ENCODE measurements around the gene PLEKHA4. TPM values are rescaled to one million over a fixed set of nuclear protein-coding genes. Genes with fewer than 3 reads are reported as not detected.
A peak's percentile ranks its signal among the peaks of the same experiment; 100 is the strongest.

The PLEKHA4 gene
- total and polyA plus RNA-seq, 2 of the 13 experiments (the other 11 are each of a cell fraction or from before 2014, with no cell fraction given): 4.8 to 6.0 TPM

DNA sequence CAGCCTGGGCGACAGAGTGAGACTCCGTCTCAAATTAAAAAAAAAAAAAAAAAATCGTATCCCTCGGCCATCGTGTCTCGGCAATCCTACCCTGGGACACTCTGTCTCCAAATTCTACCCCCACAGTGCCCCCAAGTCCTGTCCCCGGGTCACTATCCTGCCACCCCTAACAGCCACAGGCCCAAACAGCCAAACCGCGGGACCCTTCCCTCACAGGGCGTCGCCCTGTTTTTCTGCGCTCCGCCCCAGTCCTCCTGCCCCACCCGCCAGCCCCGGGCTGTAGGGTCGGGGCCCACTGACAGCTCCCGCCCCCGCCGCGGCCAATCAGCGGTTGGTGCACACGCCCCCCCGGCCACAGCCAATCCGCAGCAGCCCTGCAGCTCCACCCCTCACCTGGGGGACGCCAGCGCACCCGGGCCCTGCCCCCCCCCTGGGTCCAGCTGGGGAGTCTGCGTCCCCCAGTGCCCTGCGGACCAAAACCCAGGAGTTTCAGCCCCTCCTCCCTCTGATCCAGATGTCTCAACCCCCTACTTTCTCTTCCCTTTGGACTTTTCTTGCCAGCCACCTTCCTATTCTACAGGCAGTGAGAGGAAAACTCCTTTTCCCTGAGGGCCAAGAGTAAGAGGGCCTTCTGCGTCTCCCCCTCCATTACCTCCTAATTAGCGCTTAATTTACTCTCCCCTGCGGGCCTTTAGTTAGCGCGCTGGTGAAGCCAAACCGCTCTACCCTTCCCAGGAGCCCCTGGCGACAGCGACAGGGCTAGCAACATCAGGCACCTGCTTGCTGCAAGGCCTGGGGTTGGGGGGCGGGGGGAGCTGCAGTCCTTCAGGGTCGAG, 56.1 kb downstream of the PLEKHA4 start (continued):
- TF ChIP-seq, protein P1, sequence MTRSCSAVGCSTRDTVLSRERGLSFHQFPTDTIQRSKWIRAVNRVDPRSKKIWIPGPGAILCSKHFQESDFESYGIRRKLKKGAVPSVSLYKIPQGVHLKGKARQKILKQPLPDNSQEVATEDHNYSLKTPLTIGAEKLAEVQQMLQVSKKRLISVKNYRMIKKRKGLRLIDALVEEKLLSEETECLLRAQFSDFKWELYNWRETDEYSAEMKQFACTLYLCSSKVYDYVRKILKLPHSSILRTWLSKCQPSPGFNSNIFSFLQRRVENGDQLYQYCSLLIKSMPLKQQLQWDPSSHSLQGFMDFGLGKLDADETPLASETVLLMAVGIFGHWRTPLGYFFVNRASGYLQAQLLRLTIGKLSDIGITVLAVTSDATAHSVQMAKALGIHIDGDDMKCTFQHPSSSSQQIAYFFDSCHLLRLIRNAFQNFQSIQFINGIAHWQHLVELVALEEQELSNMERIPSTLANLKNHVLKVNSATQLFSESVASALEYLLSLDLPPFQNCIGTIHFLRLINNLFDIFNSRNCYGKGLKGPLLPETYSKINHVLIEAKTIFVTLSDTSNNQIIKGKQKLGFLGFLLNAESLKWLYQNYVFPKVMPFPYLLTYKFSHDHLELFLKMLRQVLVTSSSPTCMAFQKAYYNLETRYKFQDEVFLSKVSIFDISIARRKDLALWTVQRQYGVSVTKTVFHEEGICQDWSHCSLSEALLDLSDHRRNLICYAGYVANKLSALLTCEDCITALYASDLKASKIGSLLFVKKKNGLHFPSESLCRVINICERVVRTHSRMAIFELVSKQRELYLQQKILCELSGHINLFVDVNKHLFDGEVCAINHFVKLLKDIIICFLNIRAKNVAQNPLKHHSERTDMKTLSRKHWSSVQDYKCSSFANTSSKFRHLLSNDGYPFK (CRISPR knock-in tag; IDR thresholded peaks at IDR 0.05; ENCODE audit: borderline replicate concordance): no peak
- TF ChIP-seq HDAC1 (CRISPR knock-in tag; IDR thresholded peaks at IDR 0.05): 0 out of 2 replicates have a peak, but pooled peaks have one; percentile 18
- TF ChIP-seq, protein P2, sequence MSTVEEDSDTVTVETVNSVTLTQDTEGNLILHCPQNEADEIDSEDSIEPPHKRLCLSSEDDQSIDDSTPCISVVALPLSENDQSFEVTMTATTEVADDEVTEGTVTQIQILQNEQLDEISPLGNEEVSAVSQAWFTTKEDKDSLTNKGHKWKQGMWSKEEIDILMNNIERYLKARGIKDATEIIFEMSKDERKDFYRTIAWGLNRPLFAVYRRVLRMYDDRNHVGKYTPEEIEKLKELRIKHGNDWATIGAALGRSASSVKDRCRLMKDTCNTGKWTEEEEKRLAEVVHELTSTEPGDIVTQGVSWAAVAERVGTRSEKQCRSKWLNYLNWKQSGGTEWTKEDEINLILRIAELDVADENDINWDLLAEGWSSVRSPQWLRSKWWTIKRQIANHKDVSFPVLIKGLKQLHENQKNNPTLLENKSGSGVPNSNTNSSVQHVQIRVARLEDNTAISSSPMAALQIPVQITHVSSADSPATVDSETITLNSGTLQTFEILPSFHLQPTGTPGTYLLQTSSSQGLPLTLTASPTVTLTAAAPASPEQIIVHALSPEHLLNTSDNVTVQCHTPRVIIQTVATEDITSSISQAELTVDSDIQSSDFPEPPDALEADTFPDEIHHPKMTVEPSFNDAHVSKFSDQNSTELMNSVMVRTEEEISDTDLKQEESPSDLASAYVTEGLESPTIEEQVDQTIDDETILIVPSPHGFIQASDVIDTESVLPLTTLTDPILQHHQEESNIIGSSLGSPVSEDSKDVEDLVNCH (CRISPR knock-in tag; IDR thresholded peaks at IDR 0.05): no peak
- TF ChIP-seq, protein P3, sequence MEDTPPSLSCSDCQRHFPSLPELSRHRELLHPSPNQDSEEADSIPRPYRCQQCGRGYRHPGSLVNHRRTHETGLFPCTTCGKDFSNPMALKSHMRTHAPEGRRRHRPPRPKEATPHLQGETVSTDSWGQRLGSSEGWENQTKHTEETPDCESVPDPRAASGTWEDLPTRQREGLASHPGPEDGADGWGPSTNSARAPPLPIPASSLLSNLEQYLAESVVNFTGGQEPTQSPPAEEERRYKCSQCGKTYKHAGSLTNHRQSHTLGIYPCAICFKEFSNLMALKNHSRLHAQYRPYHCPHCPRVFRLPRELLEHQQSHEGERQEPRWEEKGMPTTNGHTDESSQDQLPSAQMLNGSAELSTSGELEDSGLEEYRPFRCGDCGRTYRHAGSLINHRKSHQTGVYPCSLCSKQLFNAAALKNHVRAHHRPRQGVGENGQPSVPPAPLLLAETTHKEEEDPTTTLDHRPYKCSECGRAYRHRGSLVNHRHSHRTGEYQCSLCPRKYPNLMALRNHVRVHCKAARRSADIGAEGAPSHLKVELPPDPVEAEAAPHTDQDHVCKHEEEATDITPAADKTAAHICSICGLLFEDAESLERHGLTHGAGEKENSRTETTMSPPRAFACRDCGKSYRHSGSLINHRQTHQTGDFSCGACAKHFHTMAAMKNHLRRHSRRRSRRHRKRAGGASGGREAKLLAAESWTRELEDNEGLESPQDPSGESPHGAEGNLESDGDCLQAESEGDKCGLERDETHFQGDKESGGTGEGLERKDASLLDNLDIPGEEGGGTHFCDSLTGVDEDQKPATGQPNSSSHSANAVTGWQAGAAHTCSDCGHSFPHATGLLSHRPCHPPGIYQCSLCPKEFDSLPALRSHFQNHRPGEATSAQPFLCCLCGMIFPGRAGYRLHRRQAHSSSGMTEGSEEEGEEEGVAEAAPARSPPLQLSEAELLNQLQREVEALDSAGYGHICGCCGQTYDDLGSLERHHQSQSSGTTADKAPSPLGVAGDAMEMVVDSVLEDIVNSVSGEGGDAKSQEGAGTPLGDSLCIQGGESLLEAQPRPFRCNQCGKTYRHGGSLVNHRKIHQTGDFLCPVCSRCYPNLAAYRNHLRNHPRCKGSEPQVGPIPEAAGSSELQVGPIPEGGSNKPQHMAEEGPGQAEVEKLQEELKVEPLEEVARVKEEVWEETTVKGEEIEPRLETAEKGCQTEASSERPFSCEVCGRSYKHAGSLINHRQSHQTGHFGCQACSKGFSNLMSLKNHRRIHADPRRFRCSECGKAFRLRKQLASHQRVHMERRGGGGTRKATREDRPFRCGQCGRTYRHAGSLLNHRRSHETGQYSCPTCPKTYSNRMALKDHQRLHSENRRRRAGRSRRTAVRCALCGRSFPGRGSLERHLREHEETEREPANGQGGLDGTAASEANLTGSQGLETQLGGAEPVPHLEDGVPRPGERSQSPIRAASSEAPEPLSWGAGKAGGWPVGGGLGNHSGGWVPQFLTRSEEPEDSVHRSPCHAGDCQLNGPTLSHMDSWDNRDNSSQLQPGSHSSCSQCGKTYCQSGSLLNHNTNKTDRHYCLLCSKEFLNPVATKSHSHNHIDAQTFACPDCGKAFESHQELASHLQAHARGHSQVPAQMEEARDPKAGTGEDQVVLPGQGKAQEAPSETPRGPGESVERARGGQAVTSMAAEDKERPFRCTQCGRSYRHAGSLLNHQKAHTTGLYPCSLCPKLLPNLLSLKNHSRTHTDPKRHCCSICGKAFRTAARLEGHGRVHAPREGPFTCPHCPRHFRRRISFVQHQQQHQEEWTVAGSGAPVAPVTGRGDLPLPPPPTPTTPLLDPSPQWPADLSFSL (CRISPR knock-in tag; IDR thresholded peaks at IDR 0.05): no peak
- no peak for TF ChIP-seq ZNF407 (CRISPR knock-in tag; IDR thresholded peaks at IDR 0.05; ENCODE audit: not compliant biosample characterization)
- peak; percentile 70 for TF ChIP-seq HNRNPK (IDR thresholded peaks at IDR 0.05; ENCODE audit: low read depth, low read length, poor library complexity, severe bottlenecking)
